BLaER1 (cell line): ENCODE measurements around the gene FARP2.
"Not testable (repeated sequence)": the region's sequence is repeated elsewhere in the genome, so short reads cannot be mapped to it uniquely, and the experiment has no call there.

ENCODE experiments used
- H3K27ac ChIP-seq: shearing (Covaris generic); formaldehyde crosslinking; 2 replicates; pipeline ENCODE4 v1.8.1; 2022
- H3K27me3 ChIP-seq: shearing (Covaris generic); formaldehyde crosslinking; 2 replicates; pipeline ENCODE4 v1.8.1; 2022
- H3K36me3 ChIP-seq: shearing (Covaris generic); formaldehyde crosslinking; 2 replicates; pipeline ENCODE4 v1.8.1; 2022
- H3K4me1 ChIP-seq: shearing (Covaris generic); formaldehyde crosslinking; 2 replicates; pipeline ENCODE4 v1.8.1; 2022
- H3K4me2 ChIP-seq: shearing (Covaris generic); formaldehyde crosslinking; 2 replicates; pipeline ENCODE4 v1.8.1; 2022
- H3K4me3 ChIP-seq: shearing (Covaris generic); formaldehyde crosslinking; 2 replicates; pipeline ENCODE4 v1.8.1; 2022
- H3K9ac ChIP-seq: shearing (Covaris generic); formaldehyde crosslinking; 2 replicates; pipeline ENCODE4 v1.8.1; 2022
- H3K9me3 ChIP-seq: shearing (Covaris generic); formaldehyde crosslinking; 2 replicates; pipeline ENCODE4 v1.8.1; 2022
- H4K20me1 ChIP-seq: shearing (Covaris generic); formaldehyde crosslinking; 2 replicates; pipeline ENCODE4 v1.8.1; 2022
- Cebpa-rat ChIP-seq: shearing (Covaris generic); IDR thresholded peaks from 2 replicates; pipeline ENCODE4 v1.8.1; 2022

Gene FARP2

DNA sequence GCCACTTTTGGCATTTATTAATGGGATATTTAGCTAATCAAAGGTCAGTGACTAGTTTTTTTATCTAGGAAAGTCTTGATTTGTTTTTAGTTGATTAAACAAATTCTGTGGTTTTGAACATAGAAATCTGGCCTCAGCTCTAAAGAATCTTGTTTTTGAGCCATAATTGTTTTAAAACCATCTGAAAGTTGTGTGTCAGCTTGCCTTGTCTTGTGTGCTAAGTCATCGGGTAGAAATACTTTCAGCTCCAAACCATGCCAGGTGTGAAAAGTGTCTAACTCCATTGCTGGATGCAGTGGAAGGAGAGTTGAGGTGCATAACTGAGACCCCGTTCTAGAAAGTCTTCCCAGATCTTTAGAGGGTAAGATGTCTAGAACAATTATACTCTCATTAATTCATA is 22.7 kb downstream of the FARP2 start:
- Histone ChIP-seq H3K9ac (no peak overlapping the region), H3K27ac (no peak overlapping the region), H3K27me3 (no peaks in the 10 kb centered on the region), H3K9me3 (no peaks in the 10 kb centered on the region), H3K36me3 (peaks cover 54% of the 10 kb centered on the region), H4K20me1 (peaks cover 37% of the 10 kb centered on the region), H3K4me3 (no peak overlapping the region), H3K4me2 (no peak overlapping the region), H3K4me1 (peaks cover 14% of the 10 kb centered on the region)
- no peak for TF ChIP-seq Cebpa-rat

DNA sequence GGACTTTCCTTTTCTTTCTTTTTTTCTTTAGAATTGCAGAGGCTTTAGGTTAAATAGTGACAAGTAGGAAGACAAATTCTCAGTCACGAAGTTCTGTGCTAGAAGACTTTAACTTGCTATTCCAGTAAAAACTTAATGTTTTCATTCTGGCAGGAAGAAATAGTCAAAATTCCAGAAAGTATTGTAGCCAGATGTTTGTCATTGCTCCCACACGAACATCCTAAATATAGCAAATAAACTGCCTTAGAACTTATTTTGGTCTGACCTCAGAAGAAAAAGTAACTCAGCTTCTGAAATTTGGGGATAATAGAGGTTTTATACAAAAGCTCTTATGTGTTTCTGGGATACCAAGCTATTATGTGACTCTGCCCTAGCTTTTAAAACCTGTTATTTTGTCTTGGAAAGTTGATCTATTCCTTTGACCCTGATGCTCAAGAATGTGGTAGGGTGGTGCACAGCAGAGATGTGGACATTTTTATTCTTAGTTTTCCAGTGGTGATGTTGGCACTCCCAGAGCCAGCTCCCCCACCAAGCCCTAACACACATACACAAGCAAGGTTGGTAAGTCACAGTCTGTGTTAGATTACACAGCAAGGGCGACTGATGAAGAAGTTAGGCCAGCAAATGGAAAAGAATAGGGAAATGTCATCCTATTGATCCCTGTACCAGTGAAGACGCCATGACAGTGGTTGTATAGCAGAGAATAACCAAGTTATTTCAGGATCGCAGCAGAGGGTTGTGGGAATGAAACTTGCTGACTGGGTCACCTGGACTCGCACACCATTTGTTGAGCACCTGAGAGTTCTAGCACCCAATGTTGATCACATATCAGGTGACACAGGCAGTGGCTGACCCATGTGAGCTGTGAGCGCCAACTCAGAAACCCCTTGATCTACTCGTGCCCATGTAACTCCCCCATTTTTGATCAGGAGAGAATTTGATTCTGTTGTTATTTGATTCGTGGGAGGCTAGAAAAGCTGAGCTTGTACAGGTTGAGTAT is 23.7 kb downstream of the FARP2 start:
- Histone ChIP-seq H3K9ac (no peak overlapping the region), H3K4me1 (peaks cover 4% of the 10 kb centered on the region), H3K27me3 (no peaks in the 10 kb centered on the region), H3K9me3 (no peaks in the 10 kb centered on the region), H3K36me3 (peaks cover 51% of the 10 kb centered on the region), H3K4me2 (no peak overlapping the region), H3K27ac (no peak overlapping the region), H4K20me1 (peaks cover 29% of the 10 kb centered on the region; the same call in 1 of the 2 replicates), H3K4me3 (no peak overlapping the region)
- TF ChIP-seq Cebpa-rat: no peak

DNA sequence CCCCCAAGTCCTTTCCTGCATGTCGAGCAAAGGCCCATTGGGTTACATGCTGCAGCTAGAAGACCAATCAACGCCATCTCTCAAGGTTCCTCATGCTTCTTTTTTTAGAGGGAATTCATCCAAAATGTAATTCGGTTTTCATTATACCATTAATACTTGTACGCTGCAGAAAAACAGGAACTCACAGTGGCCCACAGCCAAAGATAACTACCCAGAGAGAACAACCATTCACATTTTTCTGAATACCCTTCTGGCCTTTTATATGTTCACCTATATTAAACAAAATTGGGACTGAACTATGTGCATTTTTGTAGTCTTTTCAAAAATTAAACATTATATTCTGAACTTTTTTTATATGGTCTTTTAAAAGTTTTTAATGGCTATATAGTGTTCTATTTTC is 25.8 kb downstream of the FARP2 start:
- Histone ChIP-seq H3K27me3 (no peaks in the 10 kb centered on the region), H3K36me3 (peaks cover 35% of the 10 kb centered on the region), H3K9me3 (no peaks in the 10 kb centered on the region), H3K4me2 (no peak overlapping the region), H3K4me3 (no peak overlapping the region), H3K4me1 (no peaks in the 10 kb centered on the region), H3K9ac (no peak overlapping the region), H3K27ac (no peak overlapping the region), H4K20me1 (peaks cover 34% of the 10 kb centered on the region; the same call in 1 of the 2 replicates)
- no peak for TF ChIP-seq Cebpa-rat

DNA sequence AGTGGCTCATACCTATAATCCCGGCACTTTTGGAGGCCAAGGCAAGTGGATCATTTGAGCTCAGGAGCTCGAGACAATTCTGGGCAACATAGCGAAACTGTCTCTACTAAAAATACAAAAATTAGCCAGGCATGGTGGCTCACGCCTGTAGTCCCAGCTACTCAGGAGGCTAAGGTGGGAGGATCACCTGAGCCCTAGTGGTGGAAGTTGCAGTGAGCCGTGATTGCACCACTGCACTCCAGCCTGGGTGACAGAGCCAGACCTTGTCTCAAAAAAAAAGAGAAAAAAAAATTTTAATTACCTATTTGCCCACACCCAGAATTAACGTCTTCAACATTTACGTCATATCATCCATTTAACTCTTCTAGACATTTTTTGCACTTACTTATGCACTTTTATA is 29.4 kb downstream of the FARP2 start:
- not testable (repeated sequence) for H3K9ac ChIP-seq, H3K4me2 ChIP-seq, H3K4me3 ChIP-seq, H3K27me3 ChIP-seq, H3K9me3 ChIP-seq, H3K27ac ChIP-seq
- H3K4me1 ChIP-seq: peaks cover 11% of the 10 kb centered on the region
- H3K36me3 ChIP-seq: peaks cover 25% of the 10 kb centered on the region
- H4K20me1 ChIP-seq: peaks cover 44% of the 10 kb centered on the region; the same call in 1 of the 2 replicates

DNA sequence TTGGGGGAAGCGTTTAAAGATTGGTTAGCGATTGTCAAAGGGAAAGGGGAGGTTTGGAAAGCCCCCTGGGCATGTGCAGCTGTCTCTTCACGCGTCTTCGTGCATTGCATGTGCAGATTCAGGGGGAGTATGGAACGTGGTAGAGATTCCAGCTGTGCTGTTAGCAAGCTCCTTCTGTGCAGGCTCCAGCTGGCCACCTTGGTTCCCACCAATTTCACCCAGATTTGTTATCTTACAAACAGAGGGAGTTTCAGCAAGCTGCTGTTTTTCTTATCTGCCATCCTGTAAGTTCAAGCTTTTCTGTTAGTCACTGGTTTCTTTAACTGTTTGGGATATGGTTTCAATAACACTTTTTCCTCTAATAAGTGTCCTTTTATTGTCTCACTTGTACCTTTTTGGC is 30.4 kb downstream of the FARP2 start:
- Histone ChIP-seq H3K27ac (no peak overlapping the region), H3K27me3 (no peaks in the 10 kb centered on the region), H4K20me1 (peaks cover 34% of the 10 kb centered on the region; the same call in 1 of the 2 replicates), H3K4me1 (peaks cover 11% of the 10 kb centered on the region), H3K9me3 (peaks cover 6% of the 10 kb centered on the region; the same call in 1 of the 2 replicates), H3K9ac (no peak overlapping the region), H3K4me3 (no peak overlapping the region), H3K4me2 (no peak overlapping the region), H3K36me3 (peaks cover 24% of the 10 kb centered on the region)
- TF ChIP-seq Cebpa-rat: no peak

DNA sequence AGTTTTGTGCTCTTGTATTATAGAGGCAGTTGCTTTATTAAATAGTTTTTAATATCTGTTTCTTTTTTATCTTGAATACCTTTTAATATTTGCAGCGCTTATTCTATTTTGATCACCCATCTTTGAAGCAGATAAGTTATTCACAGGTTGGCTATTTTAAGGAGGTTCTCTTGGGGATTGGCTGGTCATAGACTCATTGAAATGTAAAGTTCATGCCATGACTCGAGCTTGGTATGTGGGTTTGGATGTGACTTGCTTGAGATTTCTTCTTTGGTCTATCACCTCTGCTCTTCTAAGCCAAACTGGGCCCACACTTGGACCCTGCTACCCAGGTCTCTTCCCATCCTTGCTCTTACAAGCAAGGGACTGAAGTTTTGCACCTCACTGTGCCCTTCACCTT is 33.6 kb downstream of the FARP2 start:
- Histone ChIP-seq H3K36me3 (peaks cover 15% of the 10 kb centered on the region), H3K9ac (no peak overlapping the region), H4K20me1 (peaks cover 24% of the 10 kb centered on the region; the same call in 1 of the 2 replicates), H3K4me3 (no peak overlapping the region), H3K4me2 (peak overlapping the region; percentile 8; the same call in 1 of the 2 replicates), H3K27ac (no peak overlapping the region), H3K4me1 (peaks cover 18% of the 10 kb centered on the region), H3K9me3 (peaks cover 6% of the 10 kb centered on the region; the same call in 1 of the 2 replicates), H3K27me3 (no peaks in the 10 kb centered on the region)
- no peak for TF ChIP-seq Cebpa-rat

DNA sequence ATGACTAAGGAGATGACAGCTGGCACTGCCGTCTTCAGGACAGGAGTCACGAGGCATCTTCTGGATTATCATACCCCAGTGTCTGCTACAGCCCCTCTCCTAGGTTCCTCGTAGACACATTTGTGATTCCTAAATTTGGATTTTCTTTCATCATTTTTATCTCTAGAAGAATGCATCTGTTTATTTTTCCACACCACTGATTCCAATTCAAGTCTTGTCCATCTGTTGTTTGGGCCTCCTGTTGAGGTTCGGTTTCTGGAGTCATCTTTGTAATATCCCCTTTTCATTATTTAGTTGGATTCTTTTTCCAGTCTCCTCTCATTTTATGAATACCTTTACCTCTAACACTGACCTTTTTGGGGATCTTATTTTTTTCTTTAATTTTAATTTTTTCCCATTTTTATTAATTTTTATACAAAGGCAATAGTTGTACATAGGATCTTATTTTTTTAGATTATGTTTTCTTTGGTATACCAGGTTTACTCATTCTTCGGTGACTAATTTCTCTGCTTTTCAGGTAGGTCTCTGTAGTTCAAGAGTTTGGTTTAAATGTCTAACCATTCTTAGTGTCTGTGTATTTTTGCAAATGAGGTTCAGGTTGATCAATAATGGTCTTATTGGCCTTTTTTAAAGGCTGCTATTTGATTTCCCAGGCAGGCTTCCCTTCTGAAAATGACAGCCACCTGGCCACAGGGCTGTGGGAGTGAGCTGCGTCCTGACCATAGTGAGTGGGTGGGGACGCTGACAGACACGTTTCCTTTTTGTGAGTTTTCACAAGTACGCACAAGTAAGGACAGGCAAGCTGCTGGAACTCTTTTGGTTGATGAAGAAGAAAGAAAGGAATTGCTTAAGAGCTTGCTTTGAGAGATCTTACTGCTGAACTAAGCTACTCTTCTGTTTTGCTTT is 34.5 kb downstream of the FARP2 start:
- H3K4me1 ChIP-seq: peaks cover 18% of the 10 kb centered on the region
- H3K4me3 ChIP-seq: no peak overlapping the region
- H4K20me1 ChIP-seq: peaks cover 24% of the 10 kb centered on the region; the same call in 1 of the 2 replicates
- no peak overlapping the region for H3K27ac ChIP-seq
- no peak for TF ChIP-seq Cebpa-rat
- H3K9me3 ChIP-seq: peaks cover 6% of the 10 kb centered on the region; the same call in 1 of the 2 replicates
- no peaks in the 10 kb centered on the region for H3K27me3 ChIP-seq
- H3K4me2 ChIP-seq: peak overlapping the region; percentile 8; the same call in 1 of the 2 replicates
- H3K36me3 ChIP-seq: peaks cover 23% of the 10 kb centered on the region
- H3K9ac ChIP-seq: no peak overlapping the region

DNA sequence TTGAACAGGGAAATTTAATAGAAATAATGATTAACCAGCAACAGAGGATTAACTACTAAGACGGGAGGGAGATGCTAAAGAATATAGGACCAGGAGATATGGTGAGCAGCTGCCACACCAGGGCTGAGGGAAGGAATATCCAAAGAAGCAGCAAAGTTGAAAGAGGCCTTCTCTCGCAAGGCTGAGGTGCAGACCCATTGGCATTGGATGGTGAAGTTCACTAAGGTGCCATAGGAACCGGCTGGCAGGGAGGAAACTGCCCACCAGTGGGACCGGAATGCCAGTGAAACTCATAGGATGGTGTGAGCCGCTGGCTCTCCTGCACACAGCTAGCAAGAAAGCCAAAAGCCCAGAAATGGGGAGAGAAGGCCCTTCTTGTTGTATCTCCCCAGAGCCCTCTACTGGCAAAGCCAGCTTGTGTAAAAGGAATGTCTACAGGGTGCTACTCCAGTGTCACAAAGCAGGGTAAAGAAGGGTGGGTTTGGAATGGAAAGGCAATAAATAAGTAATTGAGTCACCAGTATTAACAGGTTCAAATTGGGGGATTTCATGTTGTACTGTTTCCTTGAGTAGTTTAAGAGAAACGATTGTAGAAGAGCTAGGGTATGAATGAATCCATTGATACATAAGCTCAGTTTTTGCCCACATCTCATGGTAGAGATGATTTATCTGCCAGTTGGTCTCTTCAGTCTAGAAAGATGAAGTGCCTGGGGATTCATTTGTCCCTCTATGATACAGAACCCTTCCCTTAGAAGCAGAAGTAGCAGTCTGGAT is 36.0 kb downstream of the FARP2 start:
- peaks cover 17% of the 10 kb centered on the region; the same call in 1 of the 2 replicates for H4K20me1 ChIP-seq
- no peak overlapping the region for H3K4me2 ChIP-seq
- no peak overlapping the region for H3K9ac ChIP-seq
- H3K4me3 ChIP-seq: no peak overlapping the region
- H3K27ac ChIP-seq: no peak overlapping the region
- TF ChIP-seq Cebpa-rat: no peak
- no peaks in the 10 kb centered on the region for H3K27me3 ChIP-seq
- H3K36me3 ChIP-seq: peaks cover 25% of the 10 kb centered on the region
- peaks cover 6% of the 10 kb centered on the region; the same call in 1 of the 2 replicates for H3K9me3 ChIP-seq
- H3K4me1 ChIP-seq: peaks cover 18% of the 10 kb centered on the region

DNA sequence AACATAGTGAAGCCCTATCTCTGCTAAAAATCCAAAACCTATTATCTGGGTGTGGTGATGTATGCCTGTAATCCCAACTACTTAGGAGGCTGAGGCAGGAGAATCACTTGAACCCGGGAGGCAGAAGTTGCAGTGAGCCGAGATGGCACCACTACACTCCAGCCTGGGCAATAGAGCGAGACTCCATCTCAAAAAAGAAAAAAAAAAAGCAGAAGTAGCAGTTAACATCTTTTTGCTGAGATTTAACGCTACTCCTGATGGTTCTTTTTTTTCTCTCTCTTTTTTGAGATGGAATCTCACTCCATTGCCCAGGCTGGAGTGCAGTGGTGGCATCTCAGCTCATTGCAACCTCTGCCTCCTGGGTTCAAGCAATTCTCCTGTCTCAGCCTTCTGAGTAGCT is 36.7 kb downstream of the FARP2 start:
- not testable (repeated sequence) for H3K9ac ChIP-seq, H3K27me3 ChIP-seq, H3K4me3 ChIP-seq, H3K9me3 ChIP-seq, H3K4me2 ChIP-seq, H3K27ac ChIP-seq
- H4K20me1 ChIP-seq: peaks cover 17% of the 10 kb centered on the region; the same call in 1 of the 2 replicates
- H3K36me3 ChIP-seq: peaks cover 25% of the 10 kb centered on the region
- H3K4me1 ChIP-seq: peaks cover 18% of the 10 kb centered on the region
